Measurements from ENCODE around the gene SP1.
A peak's percentile ranks its signal among the peaks of the same experiment; 100 is the strongest.
"Not testable (repeated sequence)": the region's sequence is repeated elsewhere in the genome, so short reads cannot be mapped to it uniquely, and the experiment has no call there.

The SP1 gene

DNA sequence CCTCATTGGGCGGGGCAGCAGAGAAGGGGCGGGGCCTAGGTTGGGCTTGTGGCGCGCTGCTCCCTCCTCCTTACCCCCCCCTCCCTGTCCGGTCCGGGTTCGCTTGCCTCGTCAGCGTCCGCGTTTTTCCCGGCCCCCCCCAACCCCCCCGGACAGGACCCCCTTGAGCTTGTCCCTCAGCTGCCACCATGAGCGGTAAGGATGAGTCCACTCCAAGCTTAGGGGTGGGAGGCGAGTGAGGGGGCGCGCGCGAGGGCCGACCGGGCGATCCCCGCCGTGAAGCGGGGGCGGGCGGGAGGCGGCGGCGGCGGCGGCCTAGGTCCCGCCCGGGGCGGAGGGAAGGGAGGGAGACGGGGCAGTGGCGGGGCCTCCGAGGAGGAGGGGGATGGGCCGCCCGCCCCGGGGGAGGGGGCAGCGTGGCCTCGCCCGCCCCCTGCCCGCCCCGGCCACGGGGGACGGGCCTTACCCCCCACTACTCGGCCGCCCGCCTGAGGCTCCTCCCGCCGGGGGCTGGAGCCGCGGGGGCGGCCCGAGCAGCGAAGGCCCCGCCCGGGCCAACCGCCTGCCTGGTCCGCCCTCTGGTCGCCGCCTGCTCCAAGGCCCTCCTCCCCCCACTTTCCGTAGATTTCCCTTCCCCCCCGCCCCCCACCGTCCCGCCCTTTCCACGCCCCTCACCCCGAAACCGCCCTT, at the start of gene SP1:
Gene SP1 (plus strand): TSS at position 73 of the 690 bp plus-strand sequence. CDS start 116 bp downstream, at position 189.
- peak; percentile 87 for DNase-seq

DNA sequence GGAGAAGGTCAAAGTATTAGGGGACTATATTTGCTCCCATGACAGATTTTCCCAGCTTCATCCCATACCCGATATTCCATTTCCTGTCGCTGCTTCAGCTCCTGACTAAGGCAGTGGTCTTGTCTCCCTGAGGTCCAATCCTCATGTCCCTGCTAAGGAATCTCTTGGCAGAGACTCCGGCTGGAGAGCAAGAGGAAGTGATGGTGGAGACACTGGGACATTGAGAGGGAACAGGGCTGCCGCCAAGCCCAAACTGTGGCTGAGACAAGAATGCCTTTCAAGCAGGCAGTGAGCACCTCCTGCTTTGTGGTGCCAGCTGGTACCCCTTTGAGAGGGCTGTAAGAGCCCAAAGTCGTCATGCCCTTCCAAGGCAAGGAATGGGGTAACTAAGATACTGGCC, 49.3 kb upstream of the SP1 start:
- no peak for DNase-seq

DNA sequence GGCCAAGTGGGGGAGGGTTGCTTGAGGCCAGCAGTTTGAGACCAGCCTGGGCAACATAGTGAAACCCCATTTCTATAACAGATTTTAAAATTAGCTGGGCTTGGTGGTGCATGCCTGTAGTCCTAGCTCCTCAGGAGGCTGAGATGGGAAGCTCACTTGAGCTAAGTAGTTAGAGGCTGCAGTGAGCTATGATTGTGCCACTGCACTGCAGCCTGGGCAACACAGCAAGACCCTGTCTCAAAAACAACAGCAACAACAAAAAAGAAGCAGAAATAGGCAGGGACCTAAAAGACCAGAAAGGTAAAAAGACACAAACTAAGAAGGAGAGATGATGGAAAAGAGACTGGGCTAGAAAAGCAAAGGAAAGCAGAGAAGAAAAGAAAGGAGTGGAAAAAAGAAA, 47.6 kb upstream of the SP1 start:
- DNase-seq, result not testable (repeated sequence)

DNA sequence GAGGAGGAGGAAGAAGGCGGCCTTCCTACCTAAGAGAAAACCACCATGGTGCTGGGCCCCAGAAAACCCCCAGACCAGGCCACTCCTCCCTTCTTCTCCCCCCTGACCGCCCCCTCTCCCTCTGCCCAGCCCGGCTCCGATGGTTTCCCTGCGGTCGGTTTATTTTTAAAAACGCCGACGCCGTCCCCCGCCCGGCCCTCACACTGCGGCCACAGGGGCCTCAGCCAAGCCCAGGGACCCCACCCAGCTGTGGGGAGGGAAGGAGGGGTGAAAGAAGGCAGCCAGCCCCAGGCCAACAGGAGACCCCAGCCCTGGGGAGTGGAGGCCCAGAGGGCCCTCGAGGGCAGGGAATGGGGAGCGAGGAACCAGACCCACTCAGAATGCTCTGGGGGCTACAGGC, 47.2 kb upstream of the SP1 start:
- no peak for DNase-seq

DNA sequence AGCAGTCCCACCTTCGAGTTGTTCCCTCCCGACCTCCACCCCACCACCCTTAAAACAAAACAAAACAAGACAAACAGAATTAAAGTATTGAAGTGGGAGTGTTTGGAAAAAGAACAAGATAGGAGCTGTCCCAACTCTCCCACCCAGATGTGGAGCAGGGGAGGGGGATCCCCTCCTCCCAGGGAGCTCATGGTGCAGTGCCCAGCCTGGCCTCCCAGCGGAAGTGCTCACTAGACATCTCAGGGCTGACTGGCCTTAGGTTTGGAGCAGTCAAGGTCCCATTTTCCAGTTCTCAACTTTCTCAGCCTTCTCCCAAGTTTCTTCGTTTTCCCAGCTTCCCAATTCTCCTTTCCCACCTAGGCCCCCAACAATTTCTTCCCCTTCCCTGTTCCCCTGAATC, 46.7 kb upstream of the SP1 start:
- no peak for DNase-seq

DNA sequence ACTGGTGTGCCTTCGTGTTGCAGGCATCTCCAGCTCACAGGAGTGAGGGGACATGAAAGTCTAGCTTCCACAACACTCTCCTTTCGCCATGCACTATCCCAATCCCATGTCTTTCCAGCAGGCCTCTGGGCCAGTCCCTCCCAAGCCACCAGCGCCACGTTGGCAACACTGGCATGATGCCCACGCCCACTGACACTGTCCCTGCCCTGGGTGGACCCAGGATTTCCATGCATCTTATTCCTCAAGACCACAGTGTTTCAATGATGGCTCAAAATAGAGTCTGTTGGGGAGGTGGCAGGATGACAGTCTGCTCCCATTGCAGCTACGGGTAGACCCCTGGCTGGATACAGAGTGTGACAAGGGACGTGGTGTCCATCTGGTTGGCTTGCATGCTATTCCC, 46.1 kb upstream of the SP1 start:
- DNase-seq, result no peak

DNA sequence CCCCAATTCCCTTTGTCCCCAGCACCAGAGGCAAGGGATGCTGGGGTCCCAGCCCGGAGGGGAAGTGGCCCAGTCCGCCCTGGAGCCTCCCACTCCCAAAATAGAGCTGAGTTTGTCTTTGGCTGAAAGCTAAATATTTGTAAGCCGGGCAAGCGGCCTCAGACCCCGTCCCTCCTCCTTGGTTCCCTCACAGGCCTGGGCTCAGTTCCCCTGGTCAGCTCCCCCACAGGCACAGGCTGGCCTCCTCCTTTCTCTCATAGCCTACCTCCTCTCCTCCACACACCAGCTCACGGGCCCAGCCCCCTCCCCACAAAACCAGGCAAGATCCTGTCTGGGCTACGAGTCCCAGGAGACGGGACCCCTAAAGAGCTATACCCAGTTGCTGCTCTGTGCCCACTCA, 45.2 kb upstream of the SP1 start:
- no peak for DNase-seq

DNA sequence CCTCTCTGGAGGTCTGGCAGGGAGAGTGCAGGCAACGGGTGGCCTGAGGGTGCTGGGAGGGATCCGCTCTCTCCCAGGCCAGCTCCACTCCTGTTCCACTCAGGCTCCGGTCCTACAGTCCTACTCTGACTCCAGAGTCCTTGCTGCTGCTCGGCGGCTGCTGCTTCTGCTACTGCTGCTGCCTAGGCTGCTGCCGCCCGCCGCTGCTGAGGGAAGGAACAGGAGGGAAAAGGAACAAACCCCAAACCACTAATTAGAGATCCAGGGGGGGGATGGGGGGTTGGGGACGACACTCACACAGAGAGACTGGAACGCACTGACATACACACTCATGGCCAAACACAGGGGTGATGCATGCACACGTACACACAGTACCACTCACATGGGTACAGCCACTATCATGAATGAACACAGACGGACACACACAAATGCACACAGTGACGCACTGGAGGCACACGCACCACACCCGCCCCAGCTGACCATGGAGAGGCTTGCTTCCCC, 43.7 kb upstream of the SP1 start, which contains the start of gene SP7:
Gene SP7 (minus strand): TSS at position 174 of the 501 bp plus-strand sequence. CDS start 708 bp downstream, outside the sequence.
- no peak for DNase-seq

DNA sequence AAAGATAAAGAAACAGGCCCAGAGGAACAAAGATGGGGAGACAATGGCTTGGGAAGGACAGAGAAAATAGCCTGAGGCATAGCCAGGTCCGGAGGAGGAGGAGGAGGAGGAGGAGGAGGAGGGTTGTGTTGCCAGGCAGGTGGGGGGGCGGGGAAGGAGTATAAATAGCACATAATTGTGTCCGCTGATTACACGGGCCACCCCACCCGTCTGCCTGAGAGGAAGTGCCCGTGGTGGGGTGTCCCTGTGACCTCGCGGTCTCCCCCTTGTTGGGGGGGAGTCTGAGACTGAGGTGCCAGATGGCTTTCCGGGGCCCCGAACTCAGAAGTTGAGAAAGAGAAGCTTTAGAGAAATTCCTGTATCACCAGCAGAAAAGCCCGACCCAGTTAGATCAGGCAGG, 42.0 kb upstream of the SP1 start:
- no peak for DNase-seq

DNA sequence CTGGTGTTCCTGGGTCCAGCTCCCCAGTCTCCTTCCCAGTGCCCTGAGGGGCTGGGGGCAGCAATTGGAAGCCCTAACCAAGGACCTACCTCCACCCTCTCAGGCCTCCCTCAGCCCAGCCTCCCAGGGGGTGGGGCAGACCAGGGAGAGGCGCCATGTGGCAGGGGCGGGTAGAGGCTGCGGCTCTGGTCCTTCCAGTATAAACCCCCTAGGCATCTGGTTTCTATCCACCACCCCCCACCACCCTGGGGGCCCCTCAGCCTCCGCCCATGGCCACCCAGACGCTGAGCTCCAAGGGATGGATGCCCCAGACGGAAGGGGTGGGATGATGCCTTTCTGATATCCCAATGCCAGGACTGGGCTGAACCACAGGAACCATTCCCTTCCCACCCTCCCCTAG, 41.1 kb upstream of the SP1 start:
- no peak for DNase-seq

DNA sequence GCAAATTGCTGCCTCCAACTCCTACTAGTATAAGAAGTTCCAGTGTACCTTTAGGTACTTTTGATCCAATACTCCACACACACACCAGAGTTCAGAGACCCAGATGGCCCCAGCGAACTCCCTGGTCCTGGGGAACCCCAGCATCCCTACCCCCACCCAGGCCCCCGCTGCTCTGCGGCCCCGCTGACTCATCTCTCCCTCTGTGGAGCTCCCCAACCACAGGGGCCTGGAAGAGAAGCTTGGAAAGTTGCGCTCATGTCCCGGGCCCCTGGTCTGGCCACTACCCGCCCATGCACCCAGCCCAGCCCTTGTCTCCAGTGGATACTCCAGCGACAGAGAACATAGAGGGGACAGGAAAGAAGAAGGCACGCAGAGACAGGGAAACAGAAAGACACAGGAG, 39.6 kb upstream of the SP1 start:
- DNase-seq, result no peak

DNA sequence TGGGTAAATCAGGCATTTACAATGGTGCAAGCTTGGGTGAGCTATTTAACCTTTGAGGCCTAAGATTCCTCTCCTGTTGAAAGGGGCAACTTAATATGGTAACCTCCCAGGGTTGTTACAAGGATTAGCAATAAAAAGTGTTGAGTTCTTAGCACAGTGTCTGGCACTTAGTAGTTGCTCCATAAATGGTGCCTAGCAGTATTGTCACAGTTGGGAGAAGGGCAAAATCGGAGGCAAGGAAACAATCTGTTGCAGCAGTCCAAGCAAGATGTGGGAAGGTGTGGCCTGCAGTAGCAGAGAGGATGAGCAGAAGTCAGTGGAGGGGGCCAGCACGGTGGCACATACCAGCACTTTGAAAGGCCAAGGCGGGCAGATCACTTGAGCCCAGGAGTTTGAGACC, 36.5 kb upstream of the SP1 start:
- DNase-seq, result no peak

DNA sequence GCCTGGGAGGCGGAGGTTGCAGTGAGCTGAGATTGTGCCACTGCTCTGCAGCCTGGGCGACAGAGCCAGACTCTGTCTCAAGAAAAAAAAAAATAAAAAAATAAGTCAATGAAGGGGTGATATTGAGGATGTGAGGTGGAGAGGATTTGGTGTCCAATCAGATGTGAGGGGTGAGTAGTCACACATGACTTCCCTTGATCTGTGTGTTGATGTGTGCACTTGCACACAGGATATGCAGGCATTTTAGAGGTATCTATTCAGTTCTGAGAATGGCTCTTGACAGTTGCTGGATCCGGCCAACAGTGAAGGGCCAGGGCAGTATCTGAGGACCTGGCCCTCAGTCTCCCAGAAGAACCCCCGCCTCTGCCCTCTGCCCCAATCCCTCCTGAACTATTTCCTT, 36.0 kb upstream of the SP1 start:
- no peak for DNase-seq

DNA sequence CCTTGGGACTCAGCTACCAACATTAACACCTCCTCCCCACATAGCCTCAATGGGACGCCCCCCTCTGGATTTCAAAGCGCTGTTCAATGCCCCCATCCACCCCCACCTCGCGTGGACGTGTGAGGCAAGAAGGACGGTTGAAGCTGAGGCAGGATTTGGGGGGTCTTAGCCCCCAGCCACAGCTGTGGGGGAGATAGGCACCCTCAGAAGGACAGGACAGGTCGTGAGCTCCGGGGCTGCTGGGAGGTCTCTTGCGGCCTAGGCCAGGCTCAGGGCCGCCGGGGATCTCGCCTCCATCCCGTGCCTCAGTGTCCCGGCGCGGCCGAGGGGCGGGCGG, 35.5 kb upstream of the SP1 start:
- DNase-seq, result no peak

DNA sequence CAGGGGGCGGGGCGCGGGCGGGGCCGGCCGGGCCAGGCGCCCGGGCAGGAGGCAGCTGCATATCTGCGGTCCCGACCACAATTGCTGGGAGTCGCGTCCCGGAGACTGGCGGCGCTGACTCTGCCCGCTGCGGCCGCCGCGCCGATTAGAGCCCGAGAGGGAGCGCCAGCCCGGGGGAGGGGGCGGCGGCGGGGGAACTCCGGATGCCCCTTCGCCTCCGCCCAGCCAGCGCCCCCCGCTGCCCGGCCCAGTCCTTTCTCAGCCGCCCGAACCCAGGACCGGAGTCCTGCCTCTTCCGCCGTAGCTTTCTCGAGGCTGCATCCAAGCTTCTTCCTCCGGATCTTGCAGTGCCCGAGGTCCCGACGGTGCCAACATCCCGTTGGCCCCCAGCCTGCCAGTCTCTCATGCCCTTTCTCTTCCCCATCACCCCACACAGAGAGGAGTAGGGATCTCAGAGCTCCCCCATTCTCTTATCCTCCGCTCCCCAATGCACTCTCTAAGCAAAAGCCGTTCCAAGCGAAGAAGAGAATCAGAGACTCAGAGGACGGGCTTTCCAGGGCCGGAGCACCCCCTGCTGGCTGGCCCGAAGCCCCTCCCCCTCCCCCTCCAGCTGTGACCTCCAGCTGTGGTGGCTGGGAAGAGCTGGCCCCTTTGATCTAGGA, 35.0 kb upstream of the SP1 start:
- peak; percentile 50 for DNase-seq

DNA sequence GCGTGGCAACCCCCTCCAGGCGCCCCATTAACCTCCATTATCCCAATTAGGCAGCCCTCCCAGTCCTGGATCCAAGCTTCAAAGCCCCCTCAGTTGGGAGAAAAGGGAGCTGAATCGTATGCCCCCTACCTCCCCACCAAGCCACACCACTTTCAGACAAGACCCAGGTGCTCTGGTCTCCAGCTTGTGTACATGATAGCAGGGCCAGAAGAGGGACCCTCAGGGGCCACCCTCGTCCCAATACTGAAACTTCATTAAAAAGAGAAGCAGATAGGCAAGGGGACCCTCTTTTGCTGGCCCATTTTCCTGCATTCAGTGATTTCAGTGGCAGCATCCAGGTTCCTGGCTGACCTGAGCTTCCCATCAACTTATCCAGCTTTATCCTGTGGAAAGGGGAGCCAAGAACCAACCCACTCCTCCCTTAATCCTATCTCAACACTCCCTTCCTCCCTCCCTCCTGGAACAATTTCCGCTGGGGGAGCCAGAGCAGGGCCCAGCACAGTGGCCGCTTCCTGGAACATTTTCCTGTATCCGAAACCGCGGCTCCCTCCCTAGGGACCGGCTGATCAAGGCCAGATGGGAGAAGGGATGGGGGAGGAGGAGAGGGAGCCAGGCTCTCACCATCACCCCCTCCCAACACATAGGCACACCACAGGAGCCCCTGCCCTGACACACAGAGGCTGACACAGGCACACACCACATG, 34.3 kb upstream of the SP1 start:
- no peak for DNase-seq

DNA sequence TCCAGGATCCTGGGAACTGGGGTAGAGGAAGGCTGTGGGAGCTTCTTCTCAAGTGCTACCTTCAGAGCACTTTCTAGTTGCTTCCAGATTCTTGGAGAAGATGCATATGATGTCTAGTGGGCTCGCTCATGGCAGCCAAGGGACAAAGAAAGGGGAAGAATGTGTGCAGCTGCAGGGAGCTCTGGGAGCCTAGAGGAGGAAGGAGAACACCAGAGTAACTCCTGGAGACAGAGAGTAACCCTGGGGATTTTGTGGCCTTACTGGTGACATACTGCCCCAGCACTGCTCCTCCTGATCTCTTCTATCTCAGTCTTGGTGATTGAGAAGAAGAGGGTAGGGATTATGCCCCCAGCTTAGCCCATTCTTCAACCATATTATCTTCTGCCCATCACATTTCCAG, 33.5 kb upstream of the SP1 start:
- no peak for DNase-seq

DNA sequence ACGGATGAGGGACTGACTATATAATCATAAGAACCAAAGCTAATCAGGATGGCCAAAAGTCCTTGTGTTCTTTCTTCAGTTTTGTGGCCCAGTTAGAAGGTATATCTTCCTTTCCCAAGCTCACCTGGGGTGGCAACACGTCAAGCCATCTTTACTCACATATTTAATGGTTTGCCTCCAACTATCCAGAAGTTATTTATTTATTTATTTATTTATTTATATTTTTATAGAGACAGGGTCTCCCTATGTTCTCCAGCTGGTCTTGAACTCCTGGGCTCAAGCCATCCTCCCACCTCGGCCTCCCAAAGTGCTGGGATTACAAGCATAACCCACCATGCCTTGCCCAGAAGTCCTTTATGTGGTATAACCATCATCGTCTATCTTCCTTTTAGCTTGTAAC, 32.1 kb upstream of the SP1 start:
- no peak for DNase-seq

DNA sequence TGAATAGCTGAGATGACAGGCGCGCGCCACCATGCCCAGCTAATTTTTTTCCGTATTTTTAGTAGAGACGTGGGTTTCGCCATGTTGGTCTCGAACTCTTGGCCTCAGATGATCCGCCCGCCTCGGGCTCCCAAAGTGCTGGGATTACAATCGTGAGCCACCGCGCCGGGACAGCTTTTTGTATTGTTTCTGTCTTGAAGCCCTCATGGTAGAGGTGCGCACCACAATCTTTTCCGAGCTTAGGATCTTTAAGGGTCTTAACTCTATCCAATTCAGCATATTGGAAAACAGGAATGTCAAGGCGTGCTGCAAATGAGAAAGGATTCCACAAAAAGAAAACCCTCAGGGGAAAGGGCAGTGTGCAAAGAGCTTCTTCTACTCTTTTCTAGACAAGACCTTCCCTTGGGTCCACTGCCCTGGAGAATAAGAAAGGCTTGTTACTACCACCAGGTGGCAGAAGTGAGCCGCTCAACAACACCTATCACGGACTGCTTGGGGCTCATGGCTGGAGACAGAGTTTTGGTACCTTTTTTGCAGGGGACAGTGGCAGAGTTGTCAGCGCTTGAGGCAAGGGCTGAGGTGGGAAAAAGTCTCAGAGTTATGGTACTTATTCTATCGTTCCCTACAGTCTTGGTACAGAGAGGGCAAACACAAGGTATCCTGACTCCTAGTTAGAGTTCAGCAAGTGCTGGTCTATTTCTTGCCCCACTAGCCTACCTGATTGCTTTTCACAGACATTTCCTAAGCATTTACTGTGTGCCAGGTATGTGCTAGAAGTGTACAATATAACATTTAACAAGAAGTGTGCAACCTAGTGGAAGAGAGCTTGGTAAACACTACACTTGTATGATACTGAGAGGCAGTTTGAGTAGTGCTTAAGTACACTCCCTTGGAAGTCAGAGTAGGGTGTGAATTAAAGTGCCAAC, 27.4 kb upstream of the SP1 start:
- DNase-seq, result peak; percentile 46

DNA sequence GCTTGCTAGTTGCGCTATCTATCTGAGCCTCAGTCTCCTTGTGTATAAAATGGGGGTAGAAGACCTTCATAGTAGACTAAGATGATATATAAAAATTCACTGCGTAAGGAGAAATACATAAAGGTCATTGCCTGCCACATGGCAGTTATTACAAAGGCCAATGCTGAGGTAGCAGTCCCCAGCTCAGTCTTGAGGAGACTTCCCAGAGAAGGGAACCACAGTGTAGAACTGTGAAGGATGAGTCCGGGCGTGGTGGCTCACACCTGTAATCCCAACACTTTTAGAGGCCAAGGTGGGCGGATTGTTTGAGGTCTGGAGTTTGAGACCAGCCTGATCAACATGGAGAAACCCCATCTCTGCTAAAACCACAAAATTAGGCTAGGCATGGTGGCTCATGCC, 26.7 kb upstream of the SP1 start:
- DNase-seq, result no peak

DNA sequence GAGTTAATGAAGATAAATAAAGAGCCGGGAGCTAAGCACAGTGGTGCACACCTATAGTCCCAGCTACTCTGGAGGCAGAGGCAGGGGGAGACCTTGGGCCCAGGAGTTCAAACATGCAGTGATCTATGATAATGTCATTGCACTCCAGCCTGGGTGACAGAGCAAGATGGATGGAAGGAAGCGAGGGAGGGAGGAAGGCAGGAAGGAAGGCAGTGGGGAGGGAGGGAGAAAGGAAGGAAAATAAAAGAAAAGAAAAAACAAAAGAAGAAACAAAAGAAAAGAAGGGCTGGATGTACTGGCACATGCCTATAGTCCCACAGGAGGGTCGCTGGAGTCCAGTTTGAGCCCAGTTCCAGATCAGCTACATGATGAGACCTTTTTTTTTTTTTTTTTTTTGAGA, 24.9 kb upstream of the SP1 start:
- DNase-seq, result no peak

DNA sequence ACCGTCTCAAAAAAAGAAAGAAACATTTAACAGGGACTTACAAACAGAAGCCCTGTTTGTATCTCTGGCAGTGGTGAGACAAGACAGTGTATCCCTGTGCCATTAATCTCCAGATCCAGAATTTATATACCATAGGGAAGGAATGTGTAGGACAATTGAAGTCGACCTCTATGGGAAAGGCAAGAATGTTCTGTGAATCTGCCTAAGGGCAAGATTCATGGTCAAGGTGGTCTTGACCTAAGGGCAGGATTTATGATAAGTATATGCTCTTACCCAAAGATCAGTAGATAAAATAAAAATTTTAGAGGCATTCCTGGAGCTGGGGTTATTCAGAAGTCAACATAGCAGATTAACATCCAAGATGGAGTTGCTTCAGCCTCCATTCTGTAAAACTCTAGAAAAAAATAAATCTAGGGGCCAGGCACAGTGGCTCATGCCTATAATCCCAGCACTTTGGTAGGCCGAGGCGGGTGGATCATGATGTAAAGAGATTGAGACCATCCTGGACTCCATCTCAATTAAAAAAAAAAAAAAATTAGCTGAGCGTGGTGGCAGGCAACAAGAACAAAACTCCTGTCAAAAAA, 21.0 kb upstream of the SP1 start:
- DNase-seq, result no peak

DNA sequence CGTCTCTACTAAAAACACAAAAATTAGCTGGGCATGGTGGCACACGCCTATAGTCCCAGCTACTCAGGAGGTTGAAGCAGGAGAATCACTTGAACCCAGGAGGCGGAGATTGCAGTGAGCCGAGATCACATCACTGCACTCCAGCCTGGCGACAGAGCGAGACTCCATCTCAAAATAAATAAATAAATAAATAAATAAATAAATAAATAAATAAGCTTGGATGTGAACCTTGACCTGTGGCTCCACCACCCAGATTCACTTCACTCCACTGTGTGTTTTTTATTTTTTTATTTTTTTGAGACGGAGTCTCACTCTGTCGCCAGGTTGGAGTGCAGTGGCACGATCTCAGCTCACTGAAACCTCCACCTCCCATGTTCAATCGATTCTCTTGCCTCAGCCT, 18.3 kb upstream of the SP1 start:
- not testable (repeated sequence) for DNase-seq

All from amniotic stem cell (primary cell).